Activated CD4-positive, alpha-beta memory T cell treated with anti-CD3 and anti-CD28 coated beads, Interleukin-2, amount 10 ng/mL, durations not matched to agents 7 days and 5 days (primary cell): ENCODE measurements around the gene MAP3K14. TPM values are rescaled to one million over a fixed set of nuclear protein-coding genes. Genes with fewer than 3 reads are reported as not detected.
"Not testable (repeated sequence)": the region's sequence is repeated elsewhere in the genome, so short reads cannot be mapped to it uniquely, and the experiment has no call there.

Experiments
- CTCF ChIA-PET: fragments of 350-600 bp; sonication (Branson Sonifier 250); formaldehyde crosslinking; loops from one replicate; lab custom pipeline; 2021; ENCODE audit warnings: antibody characterized with exemption, inconsistent platforms; lab: Charles Lee
- POLR2A ChIA-PET: fragments of 350-600 bp; sonication (Branson Sonifier 250); formaldehyde crosslinking; loops from one replicate; lab custom pipeline; 2021; ENCODE audit warnings: antibody characterized with exemption; lab: Charles Lee
- DNase-seq: peaks from one replicate; pipeline ENCODE4 v3.0.0-alpha.2; 2020
- H3K27ac Mint-ChIP-seq: one replicate; pipeline ENCODE4 v1.8.0; 2021; ENCODE audit warnings: mild to moderate bottlenecking, mixed read lengths
- H3K27me3 Mint-ChIP-seq: one replicate; pipeline ENCODE4 v1.8.0; 2021; ENCODE audit warnings: mixed read lengths
- H3K36me3 Mint-ChIP-seq: one replicate; pipeline ENCODE4 v1.8.0; 2021; ENCODE audit warnings: low read depth, mixed read lengths
- H3K4me1 Mint-ChIP-seq: one replicate; pipeline ENCODE4 v1.8.0; 2021; ENCODE audit warnings: mixed read lengths
- H3K4me3 Mint-ChIP-seq: one replicate; pipeline ENCODE4 v1.8.0; 2021; ENCODE audit warnings: mild to moderate bottlenecking, mixed read lengths
- H3K9me3 Mint-ChIP-seq: one replicate; pipeline ENCODE4 v1.8.0; 2021; ENCODE audit warnings: mixed read lengths
- total RNA-seq, 2 experiments: library from RNA; stranded (reverse); gene quantifications; one replicate each; pipeline ENCODE4 v1.2.3, GENCODE V29; 2021

Gene MAP3K14
- total RNA-seq, 2 experiments from 2014 or later = 28.7 to 30.6 TPM

- no peaks in the 10 kb centered on the region for H3K36me3 Mint-ChIP-seq
- no peaks in the 10 kb centered on the region for H3K9me3 Mint-ChIP-seq
- H3K27ac Mint-ChIP-seq = no peak overlapping the region
- H3K4me1 Mint-ChIP-seq = no peaks in the 10 kb centered on the region
- DNase-seq = no peak
- ChIA-PET CTCF (interaction anchor here (0.6 to 0.8 kb wide), 3 partner anchors 10 to 28 kb away, joined by 3 to 4 read pairs (median 4); no protein-coding TSS in a partner anchor), POLR2A (interaction anchor here (0.6 kb wide), 1 partner anchor 86 kb away, joined by 3 read pairs; the partner anchor contains the start of gene ARHGAP27)
- peaks cover 17% of the 10 kb centered on the region for H3K27me3 Mint-ChIP-seq
- no peak overlapping the region for H3K4me3 Mint-ChIP-seq
Observed at GRCh38 chr17:45345554-45346215, 28.9 kb upstream of the MAP3K14 start.

- Mint-ChIP-seq H3K9me3 (no peaks in the 10 kb centered on the region), H3K4me3 (no peak overlapping the region), H3K27me3 (peaks cover 14% of the 10 kb centered on the region), H3K4me1 (no peaks in the 10 kb centered on the region), H3K27ac (no peak overlapping the region), H3K36me3 (no peaks in the 10 kb centered on the region)
- ChIA-PET POLR2A (no interaction called here), CTCF (interaction anchor here (0.6 to 0.8 kb wide), 3 partner anchors 9 to 28 kb away, joined by 3 to 4 read pairs (median 4); no protein-coding TSS in a partner anchor)
- no peak for DNase-seq
Observed at GRCh38 chr17:45345246-45345553, 28.4 kb upstream of the MAP3K14 start.

- H3K4me3 Mint-ChIP-seq, CTCF ChIA-PET, H3K36me3 Mint-ChIP-seq: not testable (repeated sequence)
Observed at GRCh38 chr17:45343967-45344664, 27.3 kb upstream of the MAP3K14 start.

GRCh38 chr17:45342871-45343526 is 26.2 kb upstream of the MAP3K14 start:
- Mint-ChIP-seq H3K4me1 (no peaks in the 10 kb centered on the region), H3K27me3 (peaks cover 3% of the 10 kb centered on the region), H3K36me3 (no peaks in the 10 kb centered on the region), H3K9me3 (no peaks in the 10 kb centered on the region), H3K27ac (no peak overlapping the region), H3K4me3 (no peak overlapping the region)
- ChIA-PET CTCF (no interaction called here), POLR2A (no interaction called here)
- no peak for DNase-seq

More at GRCh38 chr17:45343967-45344664, 27.3 kb upstream of the MAP3K14 start:
- peaks cover 11% of the 10 kb centered on the region for H3K27me3 Mint-ChIP-seq
- POLR2A ChIA-PET, H3K27ac Mint-ChIP-seq, DNase-seq, H3K4me1 Mint-ChIP-seq, H3K9me3 Mint-ChIP-seq: not testable (repeated sequence)

- POLR2A ChIA-PET = no interaction called here
- H3K36me3 Mint-ChIP-seq = no peaks in the 10 kb centered on the region
- H3K4me1 Mint-ChIP-seq = no peaks in the 10 kb centered on the region
- H3K27ac Mint-ChIP-seq = no peak overlapping the region
- CTCF ChIA-PET = no interaction called here
- no peaks in the 10 kb centered on the region for H3K9me3 Mint-ChIP-seq
- no peak for DNase-seq
- no peak overlapping the region for H3K4me3 Mint-ChIP-seq
- H3K27me3 Mint-ChIP-seq = peaks cover 3% of the 10 kb centered on the region
Observed at GRCh38 chr17:45342306-45342705, 25.5 kb upstream of the MAP3K14 start.

GRCh38 chr17:45341533-45342158 is 24.8 kb upstream of the MAP3K14 start:
- POLR2A ChIA-PET = no interaction called here
- no peaks in the 10 kb centered on the region for H3K4me1 Mint-ChIP-seq
- no peak overlapping the region for H3K27ac Mint-ChIP-seq
- no peak for DNase-seq
- CTCF ChIA-PET = no interaction called here
- H3K9me3 Mint-ChIP-seq = no peaks in the 10 kb centered on the region
- no peaks in the 10 kb centered on the region for H3K36me3 Mint-ChIP-seq
- peaks cover 3% of the 10 kb centered on the region for H3K27me3 Mint-ChIP-seq
- no peak overlapping the region for H3K4me3 Mint-ChIP-seq

GRCh38 chr17:45339646-45340605 is 23.1 kb upstream of the MAP3K14 start:
- no peak for DNase-seq
- Mint-ChIP-seq H3K36me3 (no peaks in the 10 kb centered on the region), H3K4me3 (no peak overlapping the region), H3K27ac (no peak overlapping the region), H3K27me3 (peaks cover 3% of the 10 kb centered on the region), H3K9me3 (no peaks in the 10 kb centered on the region), H3K4me1 (no peaks in the 10 kb centered on the region)
- ChIA-PET POLR2A (no interaction called here), CTCF (no interaction called here)

GRCh38 chr17:45338996-45339535 is 22.2 kb upstream of the MAP3K14 start:
- H3K27ac Mint-ChIP-seq = no peak overlapping the region
- DNase-seq = no peak
- peaks cover 3% of the 10 kb centered on the region for H3K27me3 Mint-ChIP-seq
- no peaks in the 10 kb centered on the region for H3K9me3 Mint-ChIP-seq
- CTCF ChIA-PET = no interaction called here
- H3K36me3 Mint-ChIP-seq = no peaks in the 10 kb centered on the region
- H3K4me1 Mint-ChIP-seq = peaks cover 5% of the 10 kb centered on the region
- POLR2A ChIA-PET = interaction anchor here (1.5 kb wide), 1 partner anchor 22 kb away, joined by 3 read pairs; no protein-coding TSS in a partner anchor
- no peak overlapping the region for H3K4me3 Mint-ChIP-seq

GRCh38 chr17:45338023-45338781 is 21.4 kb upstream of the MAP3K14 start:
- DNase-seq = no peak
- Mint-ChIP-seq H3K9me3 (no peaks in the 10 kb centered on the region), H3K27ac (no peak overlapping the region), H3K27me3 (peaks cover 3% of the 10 kb centered on the region), H3K4me1 (peaks cover 14% of the 10 kb centered on the region), H3K36me3 (no peaks in the 10 kb centered on the region), H3K4me3 (no peak overlapping the region)
- ChIA-PET CTCF (no interaction called here), POLR2A (interaction anchor here (1.5 kb wide), 1 partner anchor 21 kb away, joined by 3 read pairs; no protein-coding TSS in a partner anchor)

GRCh38 chr17:45336390-45337182 is 19.8 kb upstream of the MAP3K14 start:
- Mint-ChIP-seq H3K9me3 (no peaks in the 10 kb centered on the region), H3K36me3 (no peaks in the 10 kb centered on the region), H3K27ac (no peak overlapping the region), H3K4me3 (no peak overlapping the region), H3K27me3 (peaks cover 1% of the 10 kb centered on the region), H3K4me1 (peaks cover 24% of the 10 kb centered on the region)
- ChIA-PET CTCF (interaction anchor here (0.6 kb wide), 2 partner anchors 8 to 869 kb away, joined by 4 to 5 read pairs; no protein-coding TSS in a partner anchor), POLR2A (no interaction called here)
- no peak for DNase-seq

GRCh38 chr17:45335721-45336120 is 18.9 kb upstream of the MAP3K14 start:
- no peak for DNase-seq
- Mint-ChIP-seq H3K4me1 (peaks cover 24% of the 10 kb centered on the region), H3K27me3 (no peaks in the 10 kb centered on the region), H3K36me3 (no peaks in the 10 kb centered on the region), H3K27ac (no peak overlapping the region), H3K9me3 (no peaks in the 10 kb centered on the region), H3K4me3 (no peak overlapping the region)
- POLR2A ChIA-PET = no interaction called here
- CTCF ChIA-PET = interaction anchor here (0.6 kb wide), 2 partner anchors 9 to 870 kb away, joined by 4 to 5 read pairs; no protein-coding TSS in a partner anchor
